Natural killer cell (primary cell): ENCODE results near the gene CAPN13. TPM values are rescaled to one million over a fixed set of nuclear protein-coding genes. Genes with fewer than 3 reads are reported as not detected.

Source experiments
- ATAC-seq, 3 donors: fragments of 150-1000 bp in 2 of 3; fragments of 200-7000 bp in 1 of 3; cut with Tn5 transposase; 1 replicate in 1 of 3; 2 replicates in 2 of 3; pipeline ENCODE4 v1.10.0; 2021; ENCODE audit warnings: mild to moderate bottlenecking in 2 of 3, moderate library complexity in 2 of 3
- DNase-seq, 2 donors: peaks; one replicate each; pipeline versions ENCODE4 v3.0.0 to v3.0.0-alpha.2; 2013 to 2021; ENCODE audit warnings: mixed read lengths in 1 of 2
- H3K27ac ChIP-seq: one replicate; pipeline ENCODE4 v1.5.1; 2013; ENCODE audit warnings: mild to moderate bottlenecking, low read length
- H3K27me3 ChIP-seq: one replicate; pipeline ENCODE4 v1.6.1; 2013; ENCODE audit warnings: low read length; ENCODE audit not compliant: control insufficient read depth, insufficient read depth
- H3K36me3 ChIP-seq: one replicate; pipeline ENCODE4 v1.6.1; 2013; ENCODE audit warnings: low read length; ENCODE audit not compliant: control insufficient read depth, insufficient read depth
- H3K4me1 ChIP-seq: one replicate; pipeline ENCODE4 v1.6.1; 2013; ENCODE audit warnings: low read length; ENCODE audit not compliant: control insufficient read depth, insufficient read depth
- H3K4me3 ChIP-seq: one replicate; pipeline ENCODE4 v1.5.1; 2013; ENCODE audit warnings: low read length
- H3K9me3 ChIP-seq: one replicate; pipeline ENCODE4 v1.6.1; 2013; ENCODE audit warnings: low read length; ENCODE audit not compliant: control insufficient read depth, insufficient read depth
- H3K27ac Mint-ChIP-seq, 2 donors: one replicate each; pipeline ENCODE4 v1.8.0; 2022; ENCODE audit warnings: mild to moderate bottlenecking in 2 of 2, mixed read lengths in 2 of 2, moderate library complexity in 1 of 2
- H3K27me3 Mint-ChIP-seq, 2 donors: one replicate each; pipeline ENCODE4 v1.8.0; 2022; ENCODE audit warnings: low read depth in 2 of 2, mixed read lengths in 2 of 2
- H3K36me3 Mint-ChIP-seq: one replicate; pipeline ENCODE4 v1.8.0; 2022; ENCODE audit warnings: mixed read lengths
- H3K4me1 Mint-ChIP-seq, 2 donors: one replicate each; pipeline ENCODE4 v1.8.0; 2022; ENCODE audit warnings: mixed read lengths in 2 of 2
- H3K4me3 Mint-ChIP-seq: one replicate; pipeline ENCODE4 v1.8.0; 2022; ENCODE audit warnings: mild to moderate bottlenecking, moderate library complexity, mixed read lengths
- H3K9me3 Mint-ChIP-seq, 2 donors: one replicate each; pipeline ENCODE4 v1.8.0; 2022; ENCODE audit warnings: mixed read lengths in 2 of 2
- WGBS: methylation state at CpG from one replicate; pipeline ENCODE4 v1.1.7; 2013; ENCODE audit warnings: missing lambda C conversion rate; ENCODE audit not compliant: insufficient coverage; 5-methylcytosine and 5-hydroxymethylcytosine counted together
- intact Hi-C: fragments of 100-400 bp; cut with micrococcal nuclease; formaldehyde crosslinking; loops from one replicate; pipeline ENCODE4 v1.14.2; 2022
- total RNA-seq, 4 donors: library from RNA; stranded (reverse); fragments of 120-200 nt in 1 of 4; gene quantifications; one replicate each; pipeline versions ENCODE4 v1.2.3 to v1.2.4, GENCODE V29; 2013 to 2022
- TF ChIP-seq, protein P1 (sequence below): fragments of 200-600 bp; IDR thresholded peaks from one replicate; pipeline ENCODE4 v1.8.0; 2022; ENCODE audit warnings: antibody characterized with exemption

CAPN13 gene
- total RNA-seq, 3 donors from 2014 or later (not counting 1 experiment from before 2014, with no cell fraction given), result not detected

GRCh38 chr2:30686000-30686399 is 121.2 kb downstream of the CAPN13 start:
- Histone ChIP-seq H3K36me3 (no peaks in the 10 kb centered on the region), H3K27ac (no peak overlapping the region), H3K9me3 (no peaks in the 10 kb centered on the region), H3K4me1 (no peaks in the 10 kb centered on the region), H3K4me3 (no peak overlapping the region), H3K27me3 (no peaks in the 10 kb centered on the region)
- Mint-ChIP-seq H3K27ac (no peak overlapping the region), H3K9me3 (no peaks in the 10 kb centered on the region), H3K27me3 (peaks cover 0 to 3% of the 10 kb centered on the region in 2 donors), H3K4me3 (no peak overlapping the region), H3K4me1 (no peaks in the 10 kb centered on the region), H3K36me3 (no peaks in the 10 kb centered on the region)
- DNase-seq, result no peak
- ATAC-seq, result no peak
- WGBS, result 93% methylated on average over 1 of the region's 2 CpGs
- TF ChIP-seq, protein P1, sequence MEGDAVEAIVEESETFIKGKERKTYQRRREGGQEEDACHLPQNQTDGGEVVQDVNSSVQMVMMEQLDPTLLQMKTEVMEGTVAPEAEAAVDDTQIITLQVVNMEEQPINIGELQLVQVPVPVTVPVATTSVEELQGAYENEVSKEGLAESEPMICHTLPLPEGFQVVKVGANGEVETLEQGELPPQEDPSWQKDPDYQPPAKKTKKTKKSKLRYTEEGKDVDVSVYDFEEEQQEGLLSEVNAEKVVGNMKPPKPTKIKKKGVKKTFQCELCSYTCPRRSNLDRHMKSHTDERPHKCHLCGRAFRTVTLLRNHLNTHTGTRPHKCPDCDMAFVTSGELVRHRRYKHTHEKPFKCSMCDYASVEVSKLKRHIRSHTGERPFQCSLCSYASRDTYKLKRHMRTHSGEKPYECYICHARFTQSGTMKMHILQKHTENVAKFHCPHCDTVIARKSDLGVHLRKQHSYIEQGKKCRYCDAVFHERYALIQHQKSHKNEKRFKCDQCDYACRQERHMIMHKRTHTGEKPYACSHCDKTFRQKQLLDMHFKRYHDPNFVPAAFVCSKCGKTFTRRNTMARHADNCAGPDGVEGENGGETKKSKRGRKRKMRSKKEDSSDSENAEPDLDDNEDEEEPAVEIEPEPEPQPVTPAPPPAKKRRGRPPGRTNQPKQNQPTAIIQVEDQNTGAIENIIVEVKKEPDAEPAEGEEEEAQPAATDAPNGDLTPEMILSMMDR, result no peak
- intact Hi-C loops, result no loop called here

GRCh38 chr2:30684996-30685395 is 122.2 kb downstream of the CAPN13 start:
- no peaks in the 10 kb centered on the region for H3K4me1 ChIP-seq
- intact Hi-C loops, result no loop called here
- H3K27me3 Mint-ChIP-seq, result peaks cover 0 to 6% of the 10 kb centered on the region in 2 donors
- no peak for DNase-seq
- no peaks in the 10 kb centered on the region for H3K36me3 Mint-ChIP-seq
- H3K4me3 ChIP-seq, result no peak overlapping the region
- H3K27me3 ChIP-seq, result no peaks in the 10 kb centered on the region
- H3K9me3 Mint-ChIP-seq, result no peaks in the 10 kb centered on the region
- no peak overlapping the region for H3K27ac Mint-ChIP-seq
- H3K27ac ChIP-seq, result no peak overlapping the region
- no peaks in the 10 kb centered on the region for H3K4me1 Mint-ChIP-seq
- H3K4me3 Mint-ChIP-seq, result no peak overlapping the region
- H3K9me3 ChIP-seq, result no peaks in the 10 kb centered on the region
- ATAC-seq, result no peak
- no peaks in the 10 kb centered on the region for H3K36me3 ChIP-seq
- TF ChIP-seq, protein P1, result no peak
- 84% methylated on average over 3 of the region's 3 CpGs for WGBS

- H3K36me3 ChIP-seq, result no peaks in the 10 kb centered on the region
- H3K27ac ChIP-seq, result no peak overlapping the region
- H3K27me3 ChIP-seq, result no peaks in the 10 kb centered on the region
- no peak overlapping the region for H3K27ac Mint-ChIP-seq
- ATAC-seq (no peak), DNase-seq (no peak)
- intact Hi-C loops, result no loop called here
- peaks cover 0 to 9% of the 10 kb centered on the region in 2 donors for H3K27me3 Mint-ChIP-seq
- TF ChIP-seq, protein P1, result no peak
- no peaks in the 10 kb centered on the region for H3K9me3 Mint-ChIP-seq
- H3K4me3 ChIP-seq, result no peak overlapping the region
- H3K9me3 ChIP-seq, result no peaks in the 10 kb centered on the region
- H3K36me3 Mint-ChIP-seq, result no peaks in the 10 kb centered on the region
- H3K4me3 Mint-ChIP-seq, result no peak overlapping the region
- no peaks in the 10 kb centered on the region for H3K4me1 ChIP-seq
- WGBS, result 86% methylated on average over 5 of the region's 5 CpGs
- no peaks in the 10 kb centered on the region for H3K4me1 Mint-ChIP-seq
These were observed 122.7 kb downstream of the CAPN13 start for GRCh38 chr2:30684516-30684915.

GRCh38 chr2:30684026-30684425 is 123.2 kb downstream of the CAPN13 start:
- Mint-ChIP-seq H3K4me1 (no peaks in the 10 kb centered on the region), H3K27ac (no peak overlapping the region), H3K36me3 (no peaks in the 10 kb centered on the region), H3K27me3 (peaks cover 0 to 12% of the 10 kb centered on the region in 2 donors), H3K9me3 (no peaks in the 10 kb centered on the region), H3K4me3 (no peak overlapping the region)
- no peak overlapping the region for H3K27ac ChIP-seq
- H3K4me1 ChIP-seq, result no peaks in the 10 kb centered on the region
- ATAC-seq (no peak), DNase-seq (no peak)
- no peaks in the 10 kb centered on the region for H3K9me3 ChIP-seq
- H3K4me3 ChIP-seq, result no peak overlapping the region
- no peaks in the 10 kb centered on the region for H3K36me3 ChIP-seq
- H3K27me3 ChIP-seq, result no peaks in the 10 kb centered on the region
- TF ChIP-seq, protein P1, result no peak
- 91% methylated on average over 8 of the region's 8 CpGs for WGBS
- intact Hi-C loops, result no loop called here
